Keratinocyte (primary cell): ENCODE data around the gene GHRHR. TPM values are rescaled to one million over a fixed set of nuclear protein-coding genes. Genes with fewer than 3 reads are reported as not detected.

Experiments used
- DNase-seq: peaks from one replicate; pipeline ENCODE4 v3.0.0-alpha.2; 2011; ENCODE audit warnings: low read depth, missing footprints, low spot score
- FAIRE-seq: peaks from 2 replicates; lab custom pipeline; 2011; peaks lifted over from hg19 to GRCh38; lab: Jason Lieb, UNC
- H2AFZ ChIP-seq: 2 replicates; pipeline ENCODE4 v1.6.0; 2012; ENCODE audit warnings: low read length, control low read depth, inconsistent platforms; ENCODE audit not compliant: control insufficient read depth
- H3K27ac ChIP-seq: 2 replicates; pipeline ENCODE4 v1.5.1; 2011; ENCODE audit warnings: low read length; ENCODE audit not compliant: control insufficient read depth, insufficient read depth
- H3K27me3 ChIP-seq: 3 replicates; pipeline ENCODE4 v1.6.0; 2011; ENCODE audit warnings: low read length; ENCODE audit not compliant: control insufficient read depth, insufficient read depth; ENCODE audit errors: extremely low read depth
- H3K36me3 ChIP-seq, 2 experiments: 2 replicates in 1 of 2; 3 replicates in 1 of 2; pipeline ENCODE4 v1.5.1; 2011; ENCODE audit warnings: low read length in 2 of 2, mild to moderate bottlenecking in 1 of 2; ENCODE audit not compliant: control insufficient read depth in 2 of 2, insufficient read depth in 2 of 2; ENCODE audit errors: extremely low read depth in 1 of 2
- H3K4me1 ChIP-seq: 3 replicates; pipeline ENCODE4 v1.5.1; 2011; ENCODE audit warnings: low read length; ENCODE audit not compliant: control insufficient read depth, insufficient read depth; ENCODE audit errors: extremely low read depth
- H3K4me2 ChIP-seq: 3 replicates; pipeline ENCODE4 v1.6.0; 2011; ENCODE audit warnings: low read depth, low read length; ENCODE audit not compliant: control insufficient read depth, insufficient read depth; ENCODE audit errors: extremely low read depth
- H3K4me3 ChIP-seq, 3 experiments: fragments of 200-600 bp in 1 of 3; sonication (generic) in 1 of 3; 2 replicates in 2 of 3; 3 replicates in 1 of 3; pipeline ENCODE4 v1.5.1; 2011 to 2016; ENCODE audit warnings: low read length in 3 of 3, mild to moderate bottlenecking in 3 of 3, control low read depth in 2 of 3, inconsistent platforms in 1 of 3, low read depth in 1 of 3, mixed read lengths in 1 of 3, mixed run types in 1 of 3, moderate library complexity in 1 of 3; ENCODE audit not compliant: control insufficient read depth in 2 of 3, insufficient read depth in 2 of 3; ENCODE audit errors: extremely low read depth in 1 of 3
- H3K79me2 ChIP-seq: 2 replicates; pipeline ENCODE4 v1.6.0; 2012; ENCODE audit warnings: low read length; ENCODE audit not compliant: control insufficient read depth, insufficient read depth
- H3K9ac ChIP-seq: 3 replicates; pipeline ENCODE4 v1.6.0; 2011; ENCODE audit warnings: low read length; ENCODE audit not compliant: control insufficient read depth, insufficient read depth; ENCODE audit errors: extremely low read depth
- H3K9me1 ChIP-seq: 3 replicates; pipeline ENCODE4 v1.6.0; 2011; ENCODE audit warnings: low read length; ENCODE audit not compliant: control insufficient read depth, insufficient read depth; ENCODE audit errors: extremely low read depth
- H3K9me3 ChIP-seq: 2 replicates; pipeline ENCODE4 v1.5.1; 2012; ENCODE audit warnings: low read depth, low read length; ENCODE audit not compliant: control insufficient read depth
- H4K20me1 ChIP-seq: 3 replicates; pipeline ENCODE4 v1.6.0; 2011; ENCODE audit warnings: low read length; ENCODE audit not compliant: control insufficient read depth, insufficient read depth; ENCODE audit errors: extremely low read depth
- CTCF ChIP-seq, 3 experiments: IDR thresholded peaks in 1 of 3; conservative IDR thresholded peaks in 1 of 3; optimal IDR thresholded peaks in 1 of 3; 2 replicates in 2 of 3; 3 replicates in 1 of 3; pipeline versions ENCODE3 to v1.5.1; 2011; ENCODE audit warnings: low read length in 3 of 3, mild to moderate bottlenecking in 3 of 3, moderate library complexity in 2 of 3, control low read depth in 1 of 3, inconsistent platforms in 1 of 3; ENCODE audit not compliant: insufficient read depth in 2 of 3; ENCODE audit errors: extremely low read depth in 1 of 3
- EZH2 ChIP-seq: IDR thresholded peaks from one replicate; pipeline ENCODE4 v1.6.1; 2012; ENCODE audit warnings: inconsistent platforms, mild to moderate bottlenecking, low read length, moderate library complexity
- dilution Hi-C: fragments of 300-500 bp; cut with MboI; formaldehyde crosslinking; loops from one replicate; pipeline ENCODE4 v1.7.0; 2020; ENCODE audit warnings: low sequenced_read_pairs; ENCODE audit not compliant: extremely low pct_ligation_motif_present
- polyA plus RNA-seq, 5 experiments: library from polyadenylated mRNA; depleted of rRNA in 3 of 5; stranded (reverse) in 3 of 5; stranded (forward) in 1 of 5; unstranded in 1 of 5; fragments of >200 nt; gene quantifications; 1 replicate in 1 of 5; 2 replicates in 3 of 5; 3 replicates in 1 of 5; pipeline versions ENCODE4 v1.2.1 to v1.2.3, GENCODE V29; 2011 to 2012; ENCODE audit warnings: missing spikeins in 2 of 5, low read depth in 1 of 5, low replicate concordance in 1 of 5

Gene GHRHR
- polyA plus RNA-seq, 1 donor (not counting 4 experiments of a cell fraction or from before 2014, with no cell fraction given) = not detected

GRCh38 chr7:30921540-30922401 is 42.0 kb upstream of the GHRHR start:
- Histone ChIP-seq H3K4me2 (no peak overlapping the region), H3K4me3 (no peak overlapping the region), H3K79me2 (no peaks in the 10 kb centered on the region), H2AFZ (no peak overlapping the region), H3K9me1 (no peaks in the 10 kb centered on the region), H3K27ac (no peak overlapping the region), H4K20me1 (no peaks in the 10 kb centered on the region), H3K27me3 (no peaks in the 10 kb centered on the region), H3K9ac (no peak overlapping the region), H3K36me3 (no peaks in the 10 kb centered on the region), H3K9me3 (no peaks in the 10 kb centered on the region), H3K4me1 (peaks cover 12% of the 10 kb centered on the region)
- dilution Hi-C loops = no loop called here
- no peak for DNase-seq
- FAIRE-seq = no peak
- TF ChIP-seq CTCF (optimal IDR thresholded peaks at IDR 0.05 in 1 of 3, IDR thresholded peaks at IDR 0.05 in 1 of 3, conservative IDR thresholded peaks at IDR 0.05 in 1 of 3; ENCODE audit: extremely low read depth in 1 of 3, insufficient read depth in 2 of 3, low read length in 3 of 3) (no peak), EZH2 (no peak)

DNA sequence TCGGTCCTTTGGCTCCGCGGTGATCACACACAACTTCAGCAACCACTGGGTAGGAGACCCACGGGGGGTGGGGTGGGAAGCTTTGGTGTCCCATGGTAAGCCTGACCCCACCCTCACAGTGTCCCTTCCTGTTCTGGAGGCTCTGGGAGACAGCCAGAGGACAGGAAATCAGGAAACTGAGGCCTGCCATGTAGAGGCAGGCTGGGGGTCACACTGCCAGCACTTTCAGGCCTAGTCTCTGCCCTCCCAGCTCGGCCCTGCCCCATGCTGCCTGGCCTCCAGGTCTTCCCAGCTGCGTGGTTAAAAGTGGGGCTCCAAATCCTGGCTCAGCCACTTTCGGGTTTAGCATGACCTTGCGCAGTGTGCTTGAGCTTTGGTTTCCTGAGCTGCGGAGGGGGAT is 41.2 kb upstream of the GHRHR start:
- dilution Hi-C loops = no loop called here
- Histone ChIP-seq H3K27me3 (no peaks in the 10 kb centered on the region), H3K36me3 (no peaks in the 10 kb centered on the region), H3K27ac (no peak overlapping the region), H3K9ac (no peak overlapping the region), H3K4me1 (peaks cover 12% of the 10 kb centered on the region), H4K20me1 (no peaks in the 10 kb centered on the region), H3K79me2 (no peaks in the 10 kb centered on the region), H2AFZ (no peak overlapping the region), H3K9me1 (no peaks in the 10 kb centered on the region), H3K4me3 (no peak overlapping the region), H3K9me3 (peaks cover 5% of the 10 kb centered on the region), H3K4me2 (no peak overlapping the region)
- FAIRE-seq (no peak), DNase-seq (no peak)
- TF ChIP-seq CTCF (optimal IDR thresholded peaks at IDR 0.05 in 1 of 3, IDR thresholded peaks at IDR 0.05 in 1 of 3, conservative IDR thresholded peaks at IDR 0.05 in 1 of 3; ENCODE audit: extremely low read depth in 1 of 3, insufficient read depth in 2 of 3, low read length in 3 of 3) (no peak), EZH2 (no peak)
